HG03045 (cell line): ENCODE data around the gene MT1HL1.
"Not testable (repeated sequence)": the region's sequence is repeated elsewhere in the genome, so short reads cannot be mapped to it uniquely, and the experiment has no call there.

Experiments used
- ATAC-seq: cut with Tn5 transposase; IDR thresholded peaks from one replicate; pipeline ENCODE4 v1.9.1; 2021; ENCODE audit warnings: mild to moderate bottlenecking, moderate library complexity; ENCODE audit not compliant: unreplicated experiment

MT1HL1 gene

DNA sequence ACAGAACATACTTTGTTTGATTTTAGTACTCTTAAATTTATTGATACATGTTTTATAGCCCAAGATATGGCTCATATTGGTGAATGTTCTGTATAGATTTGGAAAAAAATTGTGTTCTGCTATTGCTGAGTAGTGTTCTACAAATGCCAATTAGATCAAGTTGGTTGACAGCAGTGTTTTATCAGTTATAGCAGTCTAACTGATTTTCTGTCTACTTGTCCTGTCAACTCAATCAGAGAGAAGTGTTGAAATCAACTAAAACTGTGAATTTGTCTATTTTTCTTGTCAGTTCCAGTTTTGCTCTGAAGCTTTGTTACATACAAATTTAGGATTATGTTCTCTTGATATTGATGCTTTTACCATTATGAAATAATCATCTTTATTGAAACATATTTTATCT, 14.7 kb upstream of the MT1HL1 start:
- ATAC-seq = no peak

DNA sequence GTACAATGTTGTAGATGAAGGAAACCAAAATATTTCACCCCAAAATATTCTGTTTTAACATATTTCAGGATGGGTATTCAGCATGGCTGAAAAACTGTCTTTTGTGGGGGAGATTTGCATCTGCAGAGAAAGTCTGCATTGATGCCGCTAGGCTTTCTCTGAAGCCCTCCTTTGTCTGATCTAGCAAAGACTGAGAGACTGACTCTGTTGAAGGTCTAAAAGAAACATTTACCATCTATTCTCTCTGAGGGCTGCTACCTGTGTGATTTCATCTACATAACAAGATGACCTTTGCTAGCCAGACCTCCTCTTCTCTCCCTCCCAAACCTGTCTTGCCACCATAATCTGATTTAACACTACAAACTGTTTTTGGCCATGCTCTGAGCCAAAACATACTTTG, 12.4 kb upstream of the MT1HL1 start:
- ATAC-seq = no peak

- no peak for ATAC-seq
These were observed 9.4 kb upstream of the MT1HL1 start for GRCh38 chr1:237013608-237014007.

- ATAC-seq = no peak
These were observed 8.6 kb upstream of the MT1HL1 start for GRCh38 chr1:237012788-237013383.

DNA sequence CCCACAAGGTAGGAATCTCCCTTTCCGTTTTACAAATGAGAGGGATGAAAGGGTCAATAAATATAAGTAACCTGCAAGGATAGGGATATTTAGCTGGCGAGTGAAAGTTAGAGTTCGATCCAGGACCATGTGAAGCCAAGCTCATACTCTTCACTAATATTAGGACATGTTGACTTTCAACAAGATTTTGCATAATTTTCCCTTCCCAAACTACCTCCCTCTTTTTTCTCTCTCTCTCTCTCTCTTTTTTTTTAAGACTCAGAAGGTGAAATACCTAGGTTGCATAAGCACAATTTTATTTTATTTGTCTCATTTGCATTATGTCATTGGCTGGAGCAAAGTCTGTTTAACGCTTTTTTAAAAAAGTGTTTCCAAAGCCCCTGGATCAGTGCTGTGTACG, 8.1 kb upstream of the MT1HL1 start:
- ATAC-seq = no peak

DNA sequence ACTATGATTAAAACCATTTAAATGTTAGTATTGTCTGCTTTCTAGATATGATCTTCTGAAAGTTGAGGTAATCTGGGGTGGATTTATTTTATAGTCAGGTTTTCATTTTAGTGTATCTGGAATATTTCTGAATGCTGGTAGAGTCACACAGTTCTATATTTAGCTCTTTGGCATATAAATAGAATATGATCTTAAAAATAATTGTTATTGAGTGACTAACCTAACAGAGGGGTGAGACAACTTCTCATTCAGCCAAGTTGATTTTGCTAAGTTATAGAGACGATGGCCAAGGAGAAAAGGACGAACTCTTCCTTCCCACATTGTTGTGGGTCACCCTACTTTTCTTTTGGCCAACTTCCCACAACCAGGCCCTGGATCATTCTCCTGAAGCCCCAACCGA, 7.2 kb upstream of the MT1HL1 start:
- ATAC-seq = no peak

DNA sequence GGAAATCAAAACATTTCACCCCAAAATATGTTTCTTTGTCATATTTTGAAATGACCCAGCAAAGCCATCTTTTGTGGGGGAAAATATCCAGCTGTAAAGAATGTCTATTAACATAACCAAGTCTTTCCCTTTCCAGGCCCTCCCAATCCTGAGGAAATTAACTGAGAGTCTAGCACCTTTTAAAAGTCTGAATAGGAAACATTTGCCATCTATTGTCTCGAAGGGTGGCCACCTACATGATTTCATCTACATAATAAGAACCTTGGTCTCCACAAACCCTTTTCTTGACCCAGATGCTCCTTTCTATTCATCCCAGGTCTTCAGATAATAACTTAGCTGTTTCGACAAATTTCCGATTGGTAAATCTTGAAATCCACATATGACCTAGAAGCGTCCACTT, 5.4 kb upstream of the MT1HL1 start:
- ATAC-seq = no peak

- no peak for ATAC-seq
These were observed 3.1 kb upstream of the MT1HL1 start for GRCh38 chr1:237007147-237007881.

DNA sequence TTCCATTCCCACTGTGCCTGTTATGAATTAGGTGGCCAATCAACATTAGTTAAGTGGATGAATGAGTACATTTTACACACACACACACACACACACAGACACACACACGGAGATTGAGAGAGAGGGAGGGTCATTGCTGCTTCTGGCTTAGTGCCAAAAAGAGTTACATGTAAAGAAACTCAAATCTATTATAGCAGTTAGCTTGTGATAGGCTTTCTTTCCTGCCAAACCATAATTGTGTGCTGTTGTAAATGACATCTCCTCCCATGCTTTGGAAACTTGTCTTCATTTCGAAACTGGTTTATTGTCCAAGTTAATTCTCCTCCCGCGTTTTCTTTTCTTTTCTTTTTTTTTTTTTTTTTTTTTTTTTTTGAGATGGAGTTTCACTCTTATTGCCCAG, 1.4 kb upstream of the MT1HL1 start:
- ATAC-seq = no peak

GRCh38 chr1:237003516-237003915, 725 bp downstream of the MT1HL1 start:
- ATAC-seq = no peak

GRCh38 chr1:237000191-237000590, 4.0 kb downstream of the MT1HL1 start:
- ATAC-seq = no peak

GRCh38 chr1:236998546-236998945, 5.7 kb downstream of the MT1HL1 start:
- no peak for ATAC-seq

- ATAC-seq = no peak
These were observed 6.4 kb downstream of the MT1HL1 start for GRCh38 chr1:236997882-236998281.

- ATAC-seq = no peak
These were observed 6.9 kb downstream of the MT1HL1 start for GRCh38 chr1:236997361-236997760.

- ATAC-seq = no peak
These were observed 9.8 kb downstream of the MT1HL1 start for GRCh38 chr1:236994450-236994849.

DNA sequence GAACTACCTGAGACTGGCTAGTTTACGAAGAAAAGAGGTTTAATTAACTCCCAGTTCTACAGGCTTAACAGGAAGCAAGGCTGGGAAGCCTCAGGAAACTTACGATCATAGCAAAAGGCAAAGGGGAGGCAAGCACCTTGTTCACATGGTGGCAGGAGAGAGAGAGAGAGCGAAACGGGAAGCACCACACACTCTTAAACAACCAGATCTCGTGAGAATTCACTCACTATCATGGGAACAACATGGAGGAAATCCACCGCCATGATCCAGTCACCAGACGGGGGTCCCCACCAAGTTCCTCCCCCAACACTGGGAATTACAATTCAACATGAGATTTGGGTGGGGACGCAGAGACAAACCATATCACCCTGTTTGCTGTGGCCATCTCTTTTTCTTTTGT, 11.8 kb downstream of the MT1HL1 start:
- ATAC-seq = no peak

GRCh38 chr1:236990052-236990445, 14.2 kb downstream of the MT1HL1 start:
- no peak for ATAC-seq

- ATAC-seq = no peak
These were observed 14.8 kb downstream of the MT1HL1 start for GRCh38 chr1:236989290-236990051.

DNA sequence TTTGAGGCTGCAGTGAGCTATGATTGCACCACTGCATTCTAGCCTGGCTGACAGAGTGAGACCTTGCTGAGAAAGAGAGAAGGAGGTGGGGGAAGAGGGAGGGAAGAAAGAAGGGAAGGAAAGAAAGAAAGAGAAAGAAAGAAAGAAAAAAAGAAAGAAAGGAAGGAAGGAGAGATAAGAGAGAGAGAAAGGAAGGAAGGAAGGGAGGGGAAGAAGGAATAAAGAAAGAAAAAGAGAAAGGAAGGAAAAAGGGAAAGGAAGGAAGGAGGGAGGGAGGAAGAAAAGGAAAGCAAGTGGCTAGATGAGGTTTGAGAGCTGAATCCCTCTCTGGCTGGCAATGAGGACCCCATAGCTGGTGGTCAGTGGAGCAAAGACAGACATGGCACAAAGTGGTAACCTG, 20.4 kb downstream of the MT1HL1 start:
- no peak for ATAC-seq

GRCh38 chr1:236982380-236982779, 21.9 kb downstream of the MT1HL1 start:
- no peak for ATAC-seq

GRCh38 chr1:236981431-236981830, 22.8 kb downstream of the MT1HL1 start:
- ATAC-seq = not testable (repeated sequence)

DNA sequence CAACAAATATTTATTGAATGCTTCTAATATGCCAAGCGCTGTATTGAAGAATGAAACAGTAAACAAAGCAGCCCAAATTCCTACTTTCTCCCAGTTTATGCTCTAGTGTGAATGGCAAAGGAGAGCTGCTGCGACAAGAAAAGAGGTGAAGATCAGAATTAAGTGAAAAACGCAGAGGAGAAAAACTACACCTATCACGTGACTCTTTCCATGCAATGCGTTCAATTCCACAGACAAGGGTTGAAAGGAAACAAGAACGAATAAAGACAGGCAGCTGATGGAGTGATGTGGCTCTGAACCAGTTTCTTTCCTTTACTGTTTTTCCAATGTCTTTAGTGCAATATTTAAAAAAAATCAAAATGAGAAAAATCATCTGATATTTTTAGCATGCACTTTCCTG, 23.6 kb downstream of the MT1HL1 start:
- no peak for ATAC-seq
